HCT116 (cell line): ENCODE measurements around the gene RSPH9. TPM values are rescaled to one million over a fixed set of nuclear protein-coding genes. Genes with fewer than 3 reads are reported as not detected.

Experiments used
- ATAC-seq: fragments of 200-7000 bp; cut with Tn5 transposase; 2 replicates; pipeline ENCODE4 v1.9.1; 2020; ENCODE audit warnings: mild to moderate bottlenecking, moderate library complexity
- BruUV-seq: library from RNA; stranded (reverse); fragments of 400-500 nt; replicated peaks from 2 replicates; lab custom pipeline; 2021; lab: Mats Ljungman, UMichigan
- CTCF ChIA-PET: fragments of 300-600 bp; sonication (Branson Sonifier 250); formaldehyde crosslinking; loops from one replicate; lab custom pipeline; 2021; ENCODE audit warnings: antibody characterized with exemption; lab: Charles Lee
- POLR2A ChIA-PET: fragments of 300-600, 350-600 bp; sonication (Branson Sonifier 250); formaldehyde crosslinking; loops from one replicate; lab custom pipeline; 2021; ENCODE audit warnings: antibody characterized with exemption; lab: Charles Lee
- RAD21 ChIA-PET, 2 experiments: fragments of 300-600 bp; sonication (Branson Sonifier 250); formaldehyde crosslinking; loops; one replicate each; lab custom pipeline; 2023; ENCODE audit warnings: low total read pairs in 2 of 2; ENCODE audit not compliant: uncharacterized antibody in 2 of 2, unreplicated experiment in 2 of 2, low non-redundant PET in 1 of 2; lab: Charles Lee
- DNase-seq: peaks from one replicate; pipeline ENCODE4 v3.0.0-alpha.2; 2010; ENCODE audit warnings: low read depth, low spot score
- H2AFZ ChIP-seq: fragments of 200-600 bp; shearing (Covaris generic), sonication (generic); 2 replicates; pipeline ENCODE4 v1.6.1; 2017; ENCODE audit warnings: low read depth, mixed run types, mixed read lengths, antibody characterized with exemption, low read length; ENCODE audit not compliant: poor library complexity, severe bottlenecking
- H3K27ac ChIP-seq: 2 replicates; pipeline ENCODE4 v1.5.1; 2012; ENCODE audit warnings: low read depth, low read length
- H3K27me3 ChIP-seq: fragments of 200-600 bp; sonication (generic); 2 replicates; pipeline ENCODE4 v1.6.1; 2016; ENCODE audit warnings: mixed run types, low read length, mixed read lengths; ENCODE audit not compliant: insufficient read depth
- H3K36me3 ChIP-seq, 2 experiments: fragments of 200-500 bp in 1 of 2; fragments of 200-600 bp in 1 of 2; sonication (Bioruptor generic) in 1 of 2; sonication (generic) in 1 of 2; 2 replicates each; pipeline versions ENCODE4 v1.5.1 to v1.6.1; 2014 to 2016; ENCODE audit warnings: low read length in 2 of 2, inconsistent platforms in 1 of 2, mixed read lengths in 1 of 2, mixed run types in 1 of 2; ENCODE audit not compliant: insufficient read depth in 2 of 2, control insufficient read depth in 1 of 2
- H3K4me1 ChIP-seq, 2 experiments: fragments of 200-600 bp in 1 of 2; sonication (generic) in 1 of 2; 2 replicates each; pipeline versions ENCODE4 v1.5.1 to v1.6.1; 2012 to 2017; ENCODE audit warnings: low read length in 2 of 2, inconsistent platforms in 1 of 2, mild to moderate bottlenecking in 1 of 2, mixed read lengths in 1 of 2, mixed run types in 1 of 2, moderate library complexity in 1 of 2; ENCODE audit not compliant: insufficient read depth in 2 of 2, control insufficient read depth in 1 of 2
- H3K4me2 ChIP-seq: fragments of 200-600 bp; sonication (generic); 2 replicates; pipeline ENCODE4 v1.6.1; 2017; ENCODE audit warnings: mixed run types, low read length, mixed read lengths
- H3K4me3 ChIP-seq, 2 experiments: fragments of 200-600 bp in 1 of 2; sonication (generic) in 1 of 2; replicated peaks in 1 of 2; 2 replicates each; pipeline ENCODE4 v1.5.1; 2011 to 2016; ENCODE audit warnings: low read length in 2 of 2, control low read depth in 1 of 2, low read depth in 1 of 2, mild to moderate bottlenecking in 1 of 2, mixed read lengths in 1 of 2, mixed run types in 1 of 2
- H3K79me2 ChIP-seq: fragments of 200-600 bp; sonication (generic); 2 replicates; pipeline ENCODE4 v1.6.1; 2017; ENCODE audit warnings: mild to moderate bottlenecking, mixed run types, low read length, moderate library complexity, mixed read lengths; ENCODE audit not compliant: insufficient read depth
- H3K9ac ChIP-seq: fragments of 200-600 bp; sonication (generic); 2 replicates; pipeline ENCODE4 v1.6.1; 2016; ENCODE audit warnings: low read length, mixed read lengths
- H3K9me2 ChIP-seq: fragments of 200-600 bp; sonication (generic), shearing (Covaris generic); 2 replicates; pipeline ENCODE4 v1.6.1; 2017; ENCODE audit warnings: mixed run types, mild to moderate bottlenecking, moderate library complexity; ENCODE audit not compliant: insufficient read depth
- H3K9me3 ChIP-seq, 2 experiments: fragments of 200-500 bp in 1 of 2; fragments of 200-600 bp in 1 of 2; sonication (Bioruptor generic) in 1 of 2; sonication (generic) in 1 of 2; 2 replicates each; pipeline ENCODE4 v1.6.1; 2014 to 2017; ENCODE audit warnings: low read length in 2 of 2, mixed read lengths in 2 of 2, inconsistent platforms in 1 of 2, low read depth in 1 of 2, mild to moderate bottlenecking in 1 of 2, mixed run types in 1 of 2, moderate library complexity in 1 of 2; ENCODE audit not compliant: control insufficient read depth in 1 of 2, insufficient read depth in 1 of 2
- H4K20me1 ChIP-seq: fragments of 200-600 bp; sonication (generic), shearing (Covaris generic); 2 replicates; pipeline ENCODE4 v1.6.1; 2017; ENCODE audit warnings: mixed run types, mild to moderate bottlenecking, moderate library complexity; ENCODE audit not compliant: insufficient read depth
- ATF3 ChIP-seq: IDR thresholded peaks from 2 replicates; pipeline ENCODE4 v1.6.1; 2012
- ELF1 ChIP-seq: IDR thresholded peaks from 2 replicates; pipeline ENCODE4 v1.6.1; 2012; ENCODE audit warnings: low read depth, borderline replicate concordance
- EZH2 ChIP-seq: fragments of 200-600 bp; sonication (generic); IDR thresholded peaks from 2 replicates; pipeline ENCODE4 v1.6.1; 2017; ENCODE audit warnings: antibody characterized with exemption, mixed run types
- EZH2phosphoT487 ChIP-seq: fragments of 200-600 bp; IDR thresholded peaks from 2 replicates; pipeline ENCODE4 v1.6.1; 2018; ENCODE audit warnings: antibody characterized with exemption, borderline replicate concordance
- FOSL1 ChIP-seq: IDR thresholded peaks from 2 replicates; pipeline ENCODE4 v1.6.1; 2012; ENCODE audit warnings: low read depth
- MAX ChIP-seq: IDR thresholded peaks from 2 replicates; pipeline ENCODE4 v1.6.1; 2012
- RAD21 ChIP-seq: IDR thresholded peaks from 2 replicates; pipeline ENCODE4 v1.6.1; 2012; ENCODE audit warnings: low read depth, mild to moderate bottlenecking
- SP1 ChIP-seq: IDR thresholded peaks from 2 replicates; pipeline ENCODE4 v1.6.1; 2012; ENCODE audit warnings: low read depth
- SRF ChIP-seq: IDR thresholded peaks from 2 replicates; pipeline ENCODE4 v1.6.1; 2012; ENCODE audit warnings: low read depth
- YY1 ChIP-seq: IDR thresholded peaks from 2 replicates; pipeline ENCODE4 v1.6.1; 2011; ENCODE audit warnings: low read length, low read depth, moderate library complexity, mild to moderate bottlenecking; ENCODE audit not compliant: insufficient replicate concordance; ENCODE audit errors: extremely low read depth
- ZBTB33 ChIP-seq: IDR thresholded peaks from 2 replicates; pipeline ENCODE4 v1.6.1; 2011; ENCODE audit warnings: mild to moderate bottlenecking, low read length, moderate library complexity; ENCODE audit not compliant: insufficient replicate concordance; ENCODE audit errors: extremely low read depth
- ZFX ChIP-seq: fragments of 450-650 bp; IDR thresholded peaks from 2 replicates; pipeline ENCODE4 v1.6.1; 2017
- ZNF274 ChIP-seq: fragments of 200-500 bp; sonication (Bioruptor generic); IDR thresholded peaks from 2 replicates; pipeline ENCODE4 v1.6.1; 2014; ENCODE audit warnings: mild to moderate bottlenecking, low read depth, low read length, inconsistent platforms
- intact Hi-C: fragments of 100-400 bp; cut with micrococcal nuclease; formaldehyde crosslinking; loops from 2 replicates; pipeline ENCODE4 v1.10.0; 2022
- total RNA-seq: library from RNA; stranded (reverse); gene quantifications from one replicate; pipeline ENCODE4 v1.2.1, GENCODE V29; 2021; ENCODE audit not compliant: unreplicated experiment

RSPH9 gene
- total RNA-seq, 1 experiment from 2014 or later: not detected

GRCh38 chr6:43608807-43609206 is 36.0 kb upstream of the RSPH9 start:
- RAD21 ChIA-PET: no interaction called here

GRCh38 chr6:43609402-43609801 is 35.4 kb upstream of the RSPH9 start:
- intact Hi-C loops: no loop called here
- DNase-seq (no peak), ATAC-seq (no peak)
- H3K27me3 ChIP-seq: no peaks in the 10 kb centered on the region
- no peaks in the 10 kb centered on the region for H3K9me2 ChIP-seq
- H2AFZ ChIP-seq: no peak overlapping the region
- ChIA-PET RAD21 (no interaction called here), POLR2A (no interaction called here), CTCF (no interaction called here)
- peaks cover 19 to 21% of the 10 kb centered on the region in 2 experiments; a peak in 3 of 4 replicates for H3K36me3 ChIP-seq
- H3K4me3 ChIP-seq: no peak overlapping the region
- no peaks in the 10 kb centered on the region for H4K20me1 ChIP-seq
- no peak overlapping the region for H3K27ac ChIP-seq
- H3K9ac ChIP-seq: no peak overlapping the region
- no peaks in the 10 kb centered on the region for H3K79me2 ChIP-seq
- H3K4me2 ChIP-seq: no peak overlapping the region
- no TSS peak for BruUV-seq
- H3K9me3 ChIP-seq: no peaks in the 10 kb centered on the region
- peaks cover 0 to 5% of the 10 kb centered on the region in 2 experiments; a peak in 1 of 4 replicates for H3K4me1 ChIP-seq
- no peak for TF ChIP-seq EZH2phosphoT487
- no peak for TF ChIP-seq EZH2
- no peak for TF ChIP-seq ELF1
- no peak for TF ChIP-seq ZNF274
- TF ChIP-seq ZFX: no peak
- no peak for TF ChIP-seq SP1
- TF ChIP-seq FOSL1: no peak
- no peak for TF ChIP-seq YY1
- TF ChIP-seq ZBTB33: no peak
- TF ChIP-seq MAX: no peak
- TF ChIP-seq ATF3: no peak

More at GRCh38 chr6:43608807-43609206, 36.0 kb upstream of the RSPH9 start:
- no peaks in the 10 kb centered on the region for H3K79me2 ChIP-seq
- peaks cover 0 to 5% of the 10 kb centered on the region in 2 experiments; a peak in 1 of 4 replicates for H3K4me1 ChIP-seq
- H3K9me3 ChIP-seq: no peaks in the 10 kb centered on the region
- no peaks in the 10 kb centered on the region for H4K20me1 ChIP-seq
- ChIA-PET CTCF (interaction anchor here (1.3 to 1.7 kb wide), 2 partner anchors 11 to 21 kb away, joined by 3 to 4 read pairs; partner anchors contain the start of gene GTPBP2), POLR2A (no interaction called here)
- H3K27ac ChIP-seq: no peak overlapping the region
- H2AFZ ChIP-seq: no peak overlapping the region
- ATAC-seq (no peak), DNase-seq (no peak)
- H3K9me2 ChIP-seq: no peaks in the 10 kb centered on the region
- peaks cover 22% of the 10 kb centered on the region in 2 experiments; a peak in 3 of 4 replicates for H3K36me3 ChIP-seq
- TF ChIP-seq ZFX: no peak
- no peak for TF ChIP-seq ELF1
- TF ChIP-seq RAD21: no peak
- TF ChIP-seq SRF: no peak
- no peak for TF ChIP-seq ZBTB33
- no peaks in the 10 kb centered on the region for H3K27me3 ChIP-seq
- no peak overlapping the region for H3K4me2 ChIP-seq
- BruUV-seq: no TSS peak
- no peak overlapping the region for H3K4me3 ChIP-seq
- H3K9ac ChIP-seq: no peak overlapping the region
- intact Hi-C loops: loop anchor here (1.0 kb wide), 1 partner anchor 470 kb away; no protein-coding TSS in a partner anchor
